HepG2 (cell line): Measurements from ENCODE around the gene QDPR. TPM values are rescaled to one million over a fixed set of nuclear protein-coding genes. Genes with fewer than 3 reads are reported as not detected.

Experiments
- CBX5 ChIP-seq: sonication (generic); formaldehyde crosslinking; IDR thresholded peaks from 2 replicates; pipeline ENCODE4 v1.4.0; 2020; ENCODE audit warnings: missing genetic modification reagents, borderline replicate concordance
- ELF1 ChIP-seq: sonication (generic); formaldehyde crosslinking; IDR thresholded peaks from 2 replicates; pipeline ENCODE4 v1.4.0; 2020; ENCODE audit warnings: missing genetic modification reagents
- HMG20B ChIP-seq: conservative IDR thresholded peaks from 2 replicates; pipeline ENCODE4 v1.6.1; 2016; ENCODE audit warnings: missing genetic modification reagents, missing compliant biosample characterization
- HOXD1 ChIP-seq: sonication (generic); formaldehyde crosslinking; IDR thresholded peaks from 2 replicates; pipeline ENCODE4 v1.5.0; 2020; ENCODE audit warnings: missing genetic modification reagents
- MAFF ChIP-seq: IDR thresholded peaks from 2 replicates; pipeline ENCODE4 v1.6.1; 2011; ENCODE audit warnings: low read depth, low read length, improper control_type of control experiment
- MEIS1 ChIP-seq: sonication (generic); formaldehyde crosslinking; IDR thresholded peaks from 2 replicates; pipeline ENCODE4 v1.9.0; 2021; ENCODE audit warnings: mild to moderate bottlenecking, missing genetic modification reagents, moderate library complexity, borderline replicate concordance
- SKI ChIP-seq: fragments of 450-650 bp; IDR thresholded peaks from one replicate; pipeline ENCODE4 v1.6.1; 2018; ENCODE audit warnings: mild to moderate bottlenecking; ENCODE audit not compliant: partially characterized antibody
- SP140L ChIP-seq: sonication (generic); formaldehyde crosslinking; IDR thresholded peaks from 2 replicates; pipeline ENCODE4 v1.4.0; 2020; ENCODE audit warnings: missing genetic modification reagents, borderline replicate concordance
- ZIK1 ChIP-seq: sonication (generic); formaldehyde crosslinking; IDR thresholded peaks from 2 replicates; pipeline ENCODE4 v1.5.0; 2020; ENCODE audit warnings: mild to moderate bottlenecking, low read depth, missing genetic modification reagents, borderline replicate concordance
- polyA plus RNA-seq, 8 experiments: library from polyadenylated mRNA; depleted of rRNA in 3 of 8; stranded (reverse) in 7 of 8; unstranded in 1 of 8; fragments of >200 nt; fragmentation: Illumina TruSeq in 4 of 8; extraction: Trizol in 4 of 8; gene quantifications; 2 replicates each; pipeline versions ENCODE4 v1.2.1 to v1.2.3, GENCODE V29; 2011 to 2016; ENCODE audit warnings: low read depth in 4 of 8, missing spikeins in 1 of 8, mixed read lengths in 1 of 8; ENCODE audit not compliant: insufficient read depth in 1 of 8
- total RNA-seq, 5 experiments: library from RNA; depleted of rRNA; stranded (reverse); fragments of >200 nt; fragmentation: Illumina TruSeq; extraction: Trizol; gene quantifications; 2 replicates each; pipeline ENCODE4 v1.2.3, GENCODE V29; 2016; ENCODE audit warnings: low read depth in 1 of 5
- TF ChIP-seq, protein P1 (sequence below): sonication (generic); formaldehyde crosslinking; IDR thresholded peaks from 2 replicates; pipeline ENCODE4 v1.4.0; 2020; ENCODE audit warnings: missing genetic modification reagents, mild to moderate bottlenecking, borderline replicate concordance
- TF ChIP-seq, protein P2 (sequence below): sonication (generic); formaldehyde crosslinking; IDR thresholded peaks from 2 replicates; pipeline ENCODE4 v1.4.0; 2020; ENCODE audit warnings: missing genetic modification reagents, borderline replicate concordance
- TF ChIP-seq, protein P3 (sequence below), 2 experiments: fragments of 450-650 bp in 1 of 2; sonication (generic) in 1 of 2; formaldehyde crosslinking in 1 of 2; IDR thresholded peaks; 2 replicates each; pipeline versions ENCODE4 v1.6.1 to v1.8.0; 2016 to 2022; ENCODE audit warnings: antibody characterized with exemption in 1 of 2, mild to moderate bottlenecking in 1 of 2, missing genetic modification reagents in 1 of 2
- TF ChIP-seq, protein P4 (sequence below): sonication (generic); formaldehyde crosslinking; IDR thresholded peaks from 2 replicates; pipeline ENCODE4 v1.5.0; 2020; ENCODE audit warnings: mild to moderate bottlenecking, missing genetic modification reagents, borderline replicate concordance

QDPR gene
- total and polyA plus RNA-seq, 2 of the 13 experiments (the other 11 are each of a cell fraction or from before 2014, with no cell fraction given), result 9.9 to 95.5 TPM

DNA sequence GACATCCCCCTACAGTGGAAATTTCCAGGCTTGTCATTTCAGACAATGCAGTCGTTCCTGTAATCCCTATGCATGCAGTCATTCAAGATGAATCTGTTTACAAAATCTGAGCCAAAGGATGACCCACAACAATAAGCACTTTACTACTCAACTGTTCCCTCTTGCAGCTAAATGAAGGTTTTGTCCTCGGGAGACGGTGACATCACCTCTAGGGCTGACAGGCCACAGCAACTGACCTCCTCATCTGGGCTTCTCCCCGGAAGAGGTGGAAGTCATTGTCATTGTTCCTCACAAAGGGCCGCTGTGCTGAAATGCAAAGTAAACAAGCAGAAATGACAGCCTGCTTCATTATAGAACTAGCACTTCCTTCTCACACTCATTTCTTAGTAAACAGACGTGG, 32.3 kb upstream of the QDPR start (continued):
- TF ChIP-seq, protein P1, sequence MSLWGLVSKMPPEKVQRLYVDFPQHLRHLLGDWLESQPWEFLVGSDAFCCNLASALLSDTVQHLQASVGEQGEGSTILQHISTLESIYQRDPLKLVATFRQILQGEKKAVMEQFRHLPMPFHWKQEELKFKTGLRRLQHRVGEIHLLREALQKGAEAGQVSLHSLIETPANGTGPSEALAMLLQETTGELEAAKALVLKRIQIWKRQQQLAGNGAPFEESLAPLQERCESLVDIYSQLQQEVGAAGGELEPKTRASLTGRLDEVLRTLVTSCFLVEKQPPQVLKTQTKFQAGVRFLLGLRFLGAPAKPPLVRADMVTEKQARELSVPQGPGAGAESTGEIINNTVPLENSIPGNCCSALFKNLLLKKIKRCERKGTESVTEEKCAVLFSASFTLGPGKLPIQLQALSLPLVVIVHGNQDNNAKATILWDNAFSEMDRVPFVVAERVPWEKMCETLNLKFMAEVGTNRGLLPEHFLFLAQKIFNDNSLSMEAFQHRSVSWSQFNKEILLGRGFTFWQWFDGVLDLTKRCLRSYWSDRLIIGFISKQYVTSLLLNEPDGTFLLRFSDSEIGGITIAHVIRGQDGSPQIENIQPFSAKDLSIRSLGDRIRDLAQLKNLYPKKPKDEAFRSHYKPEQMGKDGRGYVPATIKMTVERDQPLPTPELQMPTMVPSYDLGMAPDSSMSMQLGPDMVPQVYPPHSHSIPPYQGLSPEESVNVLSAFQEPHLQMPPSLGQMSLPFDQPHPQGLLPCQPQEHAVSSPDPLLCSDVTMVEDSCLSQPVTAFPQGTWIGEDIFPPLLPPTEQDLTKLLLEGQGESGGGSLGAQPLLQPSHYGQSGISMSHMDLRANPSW (CRISPR knock-in tag), result 0 out of 2 replicates have a peak, but pooled peaks have one; percentile 41
- TF ChIP-seq SKI (peak; percentile 63), HOXD1 (peak; percentile 90), ZIK1 (no peak), MAFF (peak; percentile 20; the same call in 1 of the 2 replicates), ELF1 (peak; percentile 78), SP140L (CRISPR knock-in tag) (no peak), MEIS1 (CRISPR knock-in tag) (peak; percentile 76), HMG20B (peak; percentile 78), CBX5 (CRISPR knock-in tag) (0 out of 2 replicates have a peak, but pooled peaks have one; percentile 66)
- TF ChIP-seq, protein P2, sequence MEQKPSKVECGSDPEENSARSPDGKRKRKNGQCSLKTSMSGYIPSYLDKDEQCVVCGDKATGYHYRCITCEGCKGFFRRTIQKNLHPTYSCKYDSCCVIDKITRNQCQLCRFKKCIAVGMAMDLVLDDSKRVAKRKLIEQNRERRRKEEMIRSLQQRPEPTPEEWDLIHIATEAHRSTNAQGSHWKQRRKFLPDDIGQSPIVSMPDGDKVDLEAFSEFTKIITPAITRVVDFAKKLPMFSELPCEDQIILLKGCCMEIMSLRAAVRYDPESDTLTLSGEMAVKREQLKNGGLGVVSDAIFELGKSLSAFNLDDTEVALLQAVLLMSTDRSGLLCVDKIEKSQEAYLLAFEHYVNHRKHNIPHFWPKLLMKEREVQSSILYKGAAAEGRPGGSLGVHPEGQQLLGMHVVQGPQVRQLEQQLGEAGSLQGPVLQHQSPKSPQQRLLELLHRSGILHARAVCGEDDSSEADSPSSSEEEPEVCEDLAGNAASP (CRISPR knock-in tag), result 0 out of 2 replicates have a peak, but pooled peaks have one; percentile 68
- TF ChIP-seq, protein P3, sequence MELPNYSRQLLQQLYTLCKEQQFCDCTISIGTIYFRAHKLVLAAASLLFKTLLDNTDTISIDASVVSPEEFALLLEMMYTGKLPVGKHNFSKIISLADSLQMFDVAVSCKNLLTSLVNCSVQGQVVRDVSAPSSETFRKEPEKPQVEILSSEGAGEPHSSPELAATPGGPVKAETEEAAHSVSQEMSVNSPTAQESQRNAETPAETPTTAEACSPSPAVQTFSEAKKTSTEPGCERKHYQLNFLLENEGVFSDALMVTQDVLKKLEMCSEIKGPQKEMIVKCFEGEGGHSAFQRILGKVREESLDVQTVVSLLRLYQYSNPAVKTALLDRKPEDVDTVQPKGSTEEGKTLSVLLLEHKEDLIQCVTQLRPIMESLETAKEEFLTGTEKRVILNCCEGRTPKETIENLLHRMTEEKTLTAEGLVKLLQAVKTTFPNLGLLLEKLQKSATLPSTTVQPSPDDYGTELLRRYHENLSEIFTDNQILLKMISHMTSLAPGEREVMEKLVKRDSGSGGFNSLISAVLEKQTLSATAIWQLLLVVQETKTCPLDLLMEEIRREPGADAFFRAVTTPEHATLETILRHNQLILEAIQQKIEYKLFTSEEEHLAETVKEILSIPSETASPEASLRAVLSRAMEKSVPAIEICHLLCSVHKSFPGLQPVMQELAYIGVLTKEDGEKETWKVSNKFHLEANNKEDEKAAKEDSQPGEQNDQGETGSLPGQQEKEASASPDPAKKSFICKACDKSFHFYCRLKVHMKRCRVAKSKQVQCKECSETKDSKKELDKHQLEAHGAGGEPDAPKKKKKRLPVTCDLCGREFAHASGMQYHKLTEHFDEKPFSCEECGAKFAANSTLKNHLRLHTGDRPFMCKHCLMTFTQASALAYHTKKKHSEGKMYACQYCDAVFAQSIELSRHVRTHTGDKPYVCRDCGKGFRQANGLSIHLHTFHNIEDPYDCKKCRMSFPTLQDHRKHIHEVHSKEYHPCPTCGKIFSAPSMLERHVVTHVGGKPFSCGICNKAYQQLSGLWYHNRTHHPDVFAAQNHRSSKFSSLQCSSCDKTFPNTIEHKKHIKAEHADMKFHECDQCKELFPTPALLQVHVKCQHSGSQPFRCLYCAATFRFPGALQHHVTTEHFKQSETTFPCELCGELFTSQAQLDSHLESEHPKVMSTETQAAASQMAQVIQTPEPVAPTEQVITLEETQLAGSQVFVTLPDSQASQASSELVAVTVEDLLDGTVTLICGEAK (IDR thresholded peaks at IDR 0.05), result no peak
- TF ChIP-seq, protein P3 (CRISPR knock-in tag; IDR thresholded peaks at IDR 0.05), result peak; percentile 44; the same call in 1 of the 2 replicates
- TF ChIP-seq, protein P4, sequence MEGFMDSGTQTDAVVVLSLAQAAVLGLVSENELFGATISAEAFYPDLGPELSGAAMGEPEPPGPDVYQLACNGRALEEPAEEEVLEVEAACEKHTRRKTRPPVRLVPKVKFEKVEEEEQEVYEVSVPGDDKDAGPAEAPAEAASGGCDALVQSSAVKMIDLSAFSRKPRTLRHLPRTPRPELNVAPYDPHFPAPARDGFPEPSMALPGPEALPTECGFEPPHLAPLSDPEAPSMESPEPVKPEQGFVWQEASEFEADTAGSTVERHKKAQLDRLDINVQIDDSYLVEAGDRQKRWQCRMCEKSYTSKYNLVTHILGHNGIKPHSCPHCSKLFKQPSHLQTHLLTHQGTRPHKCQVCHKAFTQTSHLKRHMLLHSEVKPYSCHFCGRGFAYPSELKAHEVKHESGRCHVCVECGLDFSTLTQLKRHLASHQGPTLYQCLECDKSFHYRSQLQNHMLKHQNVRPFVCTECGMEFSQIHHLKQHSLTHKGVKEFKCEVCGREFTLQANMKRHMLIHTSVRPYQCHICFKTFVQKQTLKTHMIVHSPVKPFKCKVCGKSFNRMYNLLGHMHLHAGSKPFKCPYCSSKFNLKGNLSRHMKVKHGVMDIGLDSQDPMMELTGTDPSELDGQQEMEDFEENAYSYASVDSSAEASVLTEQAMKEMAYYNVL (CRISPR knock-in tag), result peak; percentile 82; the same call in 1 of the 2 replicates
